GM10266 (cell line): ENCODE measurements around the gene ZNF835.

Experiments
- DNase-seq: peaks from one replicate; pipeline ENCODE4 v3.0.0; 2012; ENCODE audit errors: extremely low spot score
- CTCF ChIP-seq: IDR thresholded peaks from 2 replicates; pipeline ENCODE4 v1.5.1; 2012; ENCODE audit warnings: mild to moderate bottlenecking, low read depth; ENCODE audit not compliant: control insufficient read depth, insufficient read depth; ENCODE audit errors: missing control alignments

Gene ZNF835

GRCh38 chr19:56671613-56671994, at the start of gene ZNF835:
TSS of gene ZNF835 (minus strand) at chr19:56671757. CDS start at chr19:56665198, 6,559 bp downstream.
- DNase-seq: peak; percentile 58
- TF ChIP-seq CTCF: no peak

- no peak for DNase-seq
- no peak for TF ChIP-seq CTCF
Measured at GRCh38 chr19:56720281-56720680, 48.7 kb upstream of the ZNF835 start.

GRCh38 chr19:56718231-56718630, 46.7 kb upstream of the ZNF835 start:
- TF ChIP-seq CTCF: no peak
- no peak for DNase-seq

- DNase-seq: no peak
- TF ChIP-seq CTCF: no peak
Measured at GRCh38 chr19:56712611-56713276, 41.2 kb upstream of the ZNF835 start.

- TF ChIP-seq CTCF: no peak
- no peak for DNase-seq
Measured at GRCh38 chr19:56710437-56710836, 38.9 kb upstream of the ZNF835 start.

- no peak for DNase-seq
- TF ChIP-seq CTCF: no peak
Measured at GRCh38 chr19:56707821-56708220, 36.3 kb upstream of the ZNF835 start.

GRCh38 chr19:56705939-56706338, 34.4 kb upstream of the ZNF835 start:
- no peak for DNase-seq

More at GRCh38 chr19:56705939-56706338, 34.4 kb upstream of the ZNF835 start:
- no peak for TF ChIP-seq CTCF
